ENCODE results near the gene DFFB. TPM values are rescaled to one million over a fixed set of nuclear protein-coding genes. Genes with fewer than 3 reads are reported as not detected.

DFFB gene
- total and polyA plus RNA-seq, 2 donors (not counting 1 experiment from before 2014, with no cell fraction given) = 6.4 to 7.6 TPM

- Histone ChIP-seq H2AFZ (ENCODE audit: low read length) (no peak overlapping the region), H3K36me3 (ENCODE audit: control insufficient read depth, insufficient read depth, low read length) (peaks cover 3% of the 10 kb centered on the region), H3K27ac (ENCODE audit: insufficient read depth, low read length) (no peak overlapping the region), H3K9ac (ENCODE audit: insufficient read depth, low read length) (no peak overlapping the region), H3K4me3 (replicated peaks in 1 of 4; ENCODE audit: control extremely low read depth in 1 of 4, insufficient read depth in 1 of 4, low read depth in 3 of 4, low read length in 4 of 4) (no peak overlapping the region), H3K27me3 (ENCODE audit: control insufficient read depth, insufficient read depth, low read length) (no peaks in the 10 kb centered on the region), H3K79me2 (ENCODE audit: control insufficient read depth, insufficient read depth, low read length) (no peaks in the 10 kb centered on the region), H3K4me2 (ENCODE audit: extremely low read depth, insufficient read depth, low read length) (no peak overlapping the region), H4K20me1 (ENCODE audit: control insufficient read depth, extremely low read depth, insufficient read depth, low read length) (no peaks in the 10 kb centered on the region), H3K9me3 (ENCODE audit: control insufficient read depth, insufficient read depth, low read depth, low read length) (no peaks in the 10 kb centered on the region), H3K4me1 (ENCODE audit: control insufficient read depth, extremely low read depth, insufficient read depth, low read length) (no peaks in the 10 kb centered on the region)
- TF ChIP-seq CTCF (conservative IDR thresholded peaks at IDR 0.05 in 1 of 2, IDR thresholded peaks at IDR 0.05 in 1 of 2; ENCODE audit: low read depth in 1 of 2, low read length in 2 of 2) = no peak
- TF ChIP-seq EZH2 (IDR thresholded peaks at IDR 0.05; ENCODE audit: low read length, missing control alignments) = no peak
- DNase-seq (ENCODE audit: low read depth in 2 of 2) = no peak
Measured at GRCh38 chr1:3886106-3886670, 28.9 kb downstream of the DFFB start.

- Histone ChIP-seq H3K4me2 (ENCODE audit: extremely low read depth, insufficient read depth, low read length) (no peak overlapping the region), H3K36me3 (ENCODE audit: control insufficient read depth, insufficient read depth, low read length) (peaks cover 3% of the 10 kb centered on the region)
- TF ChIP-seq EZH2 (IDR thresholded peaks at IDR 0.05; ENCODE audit: low read length, missing control alignments) = no peak
Measured at GRCh38 chr1:3886691-3887090, 29.4 kb downstream of the DFFB start.

GRCh38 chr1:3888301-3888700 lies 31.0 kb downstream of the DFFB start:
- no peak overlapping the region for H3K9ac ChIP-seq (ENCODE audit: insufficient read depth, low read length)
- H3K79me2 ChIP-seq (ENCODE audit: control insufficient read depth, insufficient read depth, low read length) = peaks cover 9% of the 10 kb centered on the region
- no peak overlapping the region for H3K27ac ChIP-seq (ENCODE audit: insufficient read depth, low read length)
- no peak overlapping the region for H3K4me2 ChIP-seq (ENCODE audit: extremely low read depth, insufficient read depth, low read length)
- no peak overlapping the region for H2AFZ ChIP-seq (ENCODE audit: low read length)
- no peaks in the 10 kb centered on the region for H4K20me1 ChIP-seq (ENCODE audit: control insufficient read depth, extremely low read depth, insufficient read depth, low read length)
- no peak for DNase-seq (ENCODE audit: low read depth in 2 of 2)
- no peaks in the 10 kb centered on the region for H3K27me3 ChIP-seq (ENCODE audit: control insufficient read depth, insufficient read depth, low read length)
- no peak overlapping the region for H3K4me3 ChIP-seq (replicated peaks in 1 of 4; ENCODE audit: control extremely low read depth in 1 of 4, insufficient read depth in 1 of 4, low read depth in 3 of 4, low read length in 4 of 4)
- no peak for TF ChIP-seq CTCF (conservative IDR thresholded peaks at IDR 0.05 in 1 of 2, IDR thresholded peaks at IDR 0.05 in 1 of 2; ENCODE audit: low read depth in 1 of 2, low read length in 2 of 2)
- no peak for TF ChIP-seq EZH2 (IDR thresholded peaks at IDR 0.05; ENCODE audit: low read length, missing control alignments)
- peaks cover 3% of the 10 kb centered on the region for H3K36me3 ChIP-seq (ENCODE audit: control insufficient read depth, insufficient read depth, low read length)
- H3K9me3 ChIP-seq (ENCODE audit: control insufficient read depth, insufficient read depth, low read depth, low read length) = no peaks in the 10 kb centered on the region
- H3K4me1 ChIP-seq (ENCODE audit: control insufficient read depth, extremely low read depth, insufficient read depth, low read length) = no peaks in the 10 kb centered on the region

More at GRCh38 chr1:3886691-3887090, 29.4 kb downstream of the DFFB start:
- Histone ChIP-seq H3K27me3 (ENCODE audit: control insufficient read depth, insufficient read depth, low read length) (no peaks in the 10 kb centered on the region), H4K20me1 (ENCODE audit: control insufficient read depth, extremely low read depth, insufficient read depth, low read length) (no peaks in the 10 kb centered on the region), H3K4me3 (replicated peaks in 1 of 4; ENCODE audit: control extremely low read depth in 1 of 4, insufficient read depth in 1 of 4, low read depth in 3 of 4, low read length in 4 of 4) (no peak overlapping the region), H3K9me3 (ENCODE audit: control insufficient read depth, insufficient read depth, low read depth, low read length) (no peaks in the 10 kb centered on the region), H3K79me2 (ENCODE audit: control insufficient read depth, insufficient read depth, low read length) (peaks cover 3% of the 10 kb centered on the region), H3K4me1 (ENCODE audit: control insufficient read depth, extremely low read depth, insufficient read depth, low read length) (no peaks in the 10 kb centered on the region), H3K27ac (ENCODE audit: insufficient read depth, low read length) (no peak overlapping the region), H2AFZ (ENCODE audit: low read length) (no peak overlapping the region), H3K9ac (ENCODE audit: insufficient read depth, low read length) (no peak overlapping the region)
- no peak for DNase-seq (ENCODE audit: low read depth in 2 of 2)

All from fibroblast of lung (primary cell).